OCI-LY1 (cell line): ENCODE measurements around the gene NUDT4.

ENCODE experiments used
- EZH2 ChIP-seq: fragments of 200-600 bp; sonication (generic), shearing (Covaris generic); IDR thresholded peaks from 2 replicates; pipeline ENCODE4 v1.8.0; 2017; ENCODE audit warnings: borderline replicate concordance, mixed run types, mild to moderate bottlenecking, antibody characterized with exemption, low read length, moderate library complexity, mixed read lengths
- TF ChIP-seq, protein P1 (sequence below): fragments of 200-600 bp; sonication (generic), shearing (Covaris generic); IDR thresholded peaks from 2 replicates; pipeline ENCODE4 v1.5.1; 2017; ENCODE audit warnings: mild to moderate bottlenecking, antibody characterized with exemption, low read length, moderate library complexity, mixed read lengths

DNA sequence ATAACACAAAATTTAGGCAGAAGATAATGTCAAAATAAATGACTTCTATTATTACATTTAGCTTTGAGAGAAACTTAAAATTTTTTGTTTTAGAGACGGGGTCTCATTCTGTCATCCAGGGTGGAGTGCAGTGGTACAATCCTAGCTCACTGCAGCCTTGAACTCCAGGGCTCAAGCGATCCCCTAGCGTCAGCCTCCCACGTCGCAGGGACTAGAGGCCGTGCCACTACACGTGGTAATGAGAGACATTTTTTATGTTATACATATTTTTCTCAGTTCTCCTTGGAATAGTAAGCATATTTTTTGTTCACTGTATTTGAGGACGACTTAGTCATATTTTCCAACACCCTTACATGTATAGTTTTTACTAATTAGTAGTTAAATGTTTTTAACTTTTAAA, 21.5 kb upstream of the NUDT4 start:
- TF ChIP-seq, protein P1, sequence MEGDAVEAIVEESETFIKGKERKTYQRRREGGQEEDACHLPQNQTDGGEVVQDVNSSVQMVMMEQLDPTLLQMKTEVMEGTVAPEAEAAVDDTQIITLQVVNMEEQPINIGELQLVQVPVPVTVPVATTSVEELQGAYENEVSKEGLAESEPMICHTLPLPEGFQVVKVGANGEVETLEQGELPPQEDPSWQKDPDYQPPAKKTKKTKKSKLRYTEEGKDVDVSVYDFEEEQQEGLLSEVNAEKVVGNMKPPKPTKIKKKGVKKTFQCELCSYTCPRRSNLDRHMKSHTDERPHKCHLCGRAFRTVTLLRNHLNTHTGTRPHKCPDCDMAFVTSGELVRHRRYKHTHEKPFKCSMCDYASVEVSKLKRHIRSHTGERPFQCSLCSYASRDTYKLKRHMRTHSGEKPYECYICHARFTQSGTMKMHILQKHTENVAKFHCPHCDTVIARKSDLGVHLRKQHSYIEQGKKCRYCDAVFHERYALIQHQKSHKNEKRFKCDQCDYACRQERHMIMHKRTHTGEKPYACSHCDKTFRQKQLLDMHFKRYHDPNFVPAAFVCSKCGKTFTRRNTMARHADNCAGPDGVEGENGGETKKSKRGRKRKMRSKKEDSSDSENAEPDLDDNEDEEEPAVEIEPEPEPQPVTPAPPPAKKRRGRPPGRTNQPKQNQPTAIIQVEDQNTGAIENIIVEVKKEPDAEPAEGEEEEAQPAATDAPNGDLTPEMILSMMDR: no peak
- no peak for TF ChIP-seq EZH2
